Cerebellar nuclear complex (tissue), 1 donor: ENCODE data around the gene AK2.

Source experiments
- DNase-seq, 2 experiments: peaks; one replicate each; lab custom pipeline; 2025; lab: John Stamatoyannopoulos, UW

The AK2 gene

GRCh38 chr1:33022650-33023200, 14.0 kb downstream of the AK2 start:
- DNase-seq, result no peak

GRCh38 chr1:33021567-33022431, 14.9 kb downstream of the AK2 start:
- no peak for DNase-seq

- DNase-seq, result no peak
Measured at GRCh38 chr1:33018112-33018511, 18.6 kb downstream of the AK2 start.

- no peak for DNase-seq
Measured at GRCh38 chr1:33017175-33017574, 19.5 kb downstream of the AK2 start.

GRCh38 chr1:33015216-33015615, 21.5 kb downstream of the AK2 start:
- DNase-seq, result no peak

GRCh38 chr1:33014464-33015163, 22.1 kb downstream of the AK2 start:
- no peak for DNase-seq

GRCh38 chr1:33013791-33014190, 22.9 kb downstream of the AK2 start:
- DNase-seq, result no peak

GRCh38 chr1:33012165-33012564, 24.5 kb downstream of the AK2 start:
- no peak for DNase-seq

GRCh38 chr1:33010932-33011731, 25.6 kb downstream of the AK2 start:
- DNase-seq, result peak in 1 of 2 experiments; percentile 54

GRCh38 chr1:33009561-33009960, 27.1 kb downstream of the AK2 start:
- DNase-seq, result no peak

- DNase-seq, result no peak
Measured at GRCh38 chr1:33008051-33008914, 28.4 kb downstream of the AK2 start.

GRCh38 chr1:33007190-33008050, 29.3 kb downstream of the AK2 start:
- peak in 1 of 2 experiments; percentile 7 for DNase-seq

- no peak for DNase-seq
Measured at GRCh38 chr1:33005838-33006421, 30.8 kb downstream of the AK2 start.

- no peak for DNase-seq
Measured at GRCh38 chr1:33005117-33005837, 31.4 kb downstream of the AK2 start.

- no peak for DNase-seq
Measured at GRCh38 chr1:33004613-33005012, 32.1 kb downstream of the AK2 start.

- DNase-seq, result no peak
Measured at GRCh38 chr1:33003657-33004056, 33.0 kb downstream of the AK2 start.

GRCh38 chr1:33002006-33002405, 34.7 kb downstream of the AK2 start:
- DNase-seq, result no peak

GRCh38 chr1:33001282-33001681, 35.4 kb downstream of the AK2 start:
- DNase-seq, result no peak

GRCh38 chr1:33000427-33001026, 36.2 kb downstream of the AK2 start:
- DNase-seq, result no peak
